ENCODE results near the gene MAN1A2.

- no peak for TF ChIP-seq TCF7 (IDR thresholded peaks at IDR 0.05; ENCODE audit: borderline replicate concordance)
- TF ChIP-seq CTCF (IDR thresholded peaks at IDR 0.05 in 2 of 3, conservative IDR thresholded peaks at IDR 0.05 in 1 of 3; ENCODE audit: control insufficient read depth in 2 of 3, extremely low read depth in 1 of 3, insufficient read depth in 1 of 3, low read depth in 3 of 3, low read length in 3 of 3): no peak
- no peak for TF ChIP-seq ELK1 (IDR thresholded peaks at IDR 0.05; ENCODE audit: low read depth, low read length)
- TF ChIP-seq ZNF384 (IDR thresholded peaks at IDR 0.05; ENCODE audit: borderline replicate concordance, low read depth, low read length): no peak
- no peak for TF ChIP-seq RB1 (IDR thresholded peaks at IDR 0.05; ENCODE audit: borderline replicate concordance)
- TF ChIP-seq ETV6 (conservative IDR thresholded peaks at IDR 0.05 in 1 of 2, IDR thresholded peaks at IDR 0.05 in 1 of 2; ENCODE audit: borderline replicate concordance in 1 of 2, low read depth in 1 of 2): no peak
- no peak for TF ChIP-seq EZH2 (IDR thresholded peaks at IDR 0.05; ENCODE audit: borderline replicate concordance, control insufficient read depth, low read depth, low read length)
- no peak for TF ChIP-seq NR2C2 (IDR thresholded peaks at IDR 0.05; ENCODE audit: borderline replicate concordance, control insufficient read depth, insufficient read length, low read depth)
These were observed 47.7 kb downstream of the MAN1A2 start for GRCh38 chr1:117414943-117415342.
